Karpas-422 (cell line): ENCODE results near the gene CNPY2. TPM values are rescaled to one million over a fixed set of nuclear protein-coding genes. Genes with fewer than 3 reads are reported as not detected.
A peak's percentile ranks its signal among the peaks of the same experiment; 100 is the strongest.

ENCODE experiments used
- DNase-seq: peaks from one replicate; pipeline ENCODE4 v3.0.0-alpha.2; 2015
- H2AFZ ChIP-seq: fragments of 200-600 bp; sonication (generic); 2 replicates; pipeline ENCODE4 v1.6.1; 2014; ENCODE audit warnings: antibody characterized with exemption, low read length, mixed read lengths
- H3K27ac ChIP-seq: fragments of 200-600 bp; sonication (generic); 2 replicates; pipeline ENCODE4 v1.5.1; 2014; ENCODE audit warnings: mild to moderate bottlenecking, low read length, moderate library complexity
- H3K27me3 ChIP-seq: fragments of 200-600 bp; sonication (generic); 2 replicates; pipeline ENCODE4 v1.6.1; 2014; ENCODE audit warnings: low read length, mixed read lengths
- H3K36me3 ChIP-seq: fragments of 200-600 bp; sonication (generic); 2 replicates; pipeline ENCODE4 v1.6.1; 2014; ENCODE audit warnings: low read length, mixed read lengths; ENCODE audit not compliant: insufficient read depth
- H3K4me1 ChIP-seq: fragments of 200-600 bp; sonication (generic); 2 replicates; pipeline ENCODE4 v1.6.1; 2014; ENCODE audit warnings: mild to moderate bottlenecking, low read length, mixed read lengths
- H3K4me2 ChIP-seq: fragments of 200-600 bp; sonication (generic); 2 replicates; pipeline ENCODE4 v1.6.1; 2014; ENCODE audit warnings: low read length, low read depth, mild to moderate bottlenecking; ENCODE audit not compliant: poor library complexity, severe bottlenecking
- H3K4me3 ChIP-seq: fragments of 200-600 bp; sonication (generic); 2 replicates; pipeline ENCODE4 v1.5.1; 2014; ENCODE audit warnings: mild to moderate bottlenecking, antibody characterized with exemption, low read length, mixed read lengths
- H3K79me2 ChIP-seq: fragments of 200-600 bp; sonication (generic); 2 replicates; pipeline ENCODE4 v1.6.1; 2014; ENCODE audit warnings: mild to moderate bottlenecking, low read length, mixed read lengths
- H3K9ac ChIP-seq: fragments of 200-600 bp; sonication (generic); 2 replicates; pipeline ENCODE4 v1.6.0; 2014; ENCODE audit warnings: low read length
- H3K9me2 ChIP-seq: fragments of 200-600 bp; sonication (generic), shearing (Covaris generic); replicated peaks from 2 replicates; pipeline ENCODE4 v1.6.0; 2014; ENCODE audit warnings: mild to moderate bottlenecking, low read length, moderate library complexity; ENCODE audit not compliant: insufficient read depth
- H3K9me3 ChIP-seq: fragments of 300-700, 200-600 bp; sonication (generic); 2 replicates; pipeline ENCODE4 v1.6.1; 2014; ENCODE audit warnings: low read length, mixed read lengths
- H4K20me1 ChIP-seq: fragments of 200-600 bp; sonication (generic); 2 replicates; pipeline ENCODE4 v1.6.1; 2014; ENCODE audit warnings: mild to moderate bottlenecking, antibody characterized with exemption, low read length, low read depth; ENCODE audit not compliant: insufficient read depth
- total RNA-seq: library from RNA; depleted of rRNA; stranded (reverse); fragments of >200 nt; shearing (Covaris generic); gene quantifications from 2 replicates; pipeline ENCODE4 v1.2.3, GENCODE V29; 2014; ENCODE audit warnings: low replicate concordance

CNPY2 gene
- total RNA-seq, 1 experiment from 2014 or later: 85.1 TPM

- no peaks in the 10 kb centered on the region for H3K27me3 ChIP-seq
- H3K36me3 ChIP-seq: peaks cover 26% of the 10 kb centered on the region; the same call in 1 of the 2 replicates
- H3K4me3 ChIP-seq: no peak overlapping the region
- no peak for DNase-seq
- H3K4me2 ChIP-seq: no peak overlapping the region
- no peak overlapping the region for H3K27ac ChIP-seq
- no peaks in the 10 kb centered on the region for H3K9me3 ChIP-seq
- H3K79me2 ChIP-seq: peaks cover 25% of the 10 kb centered on the region
- H2AFZ ChIP-seq: no peak overlapping the region
- no peaks in the 10 kb centered on the region for H4K20me1 ChIP-seq
- no peak overlapping the region for H3K9ac ChIP-seq
- no peaks in the 10 kb centered on the region for H3K9me2 ChIP-seq
- peaks cover 10% of the 10 kb centered on the region for H3K4me1 ChIP-seq
Observed at GRCh38 chr12:56311003-56311402, 4.8 kb downstream of the CNPY2 start.

GRCh38 chr12:56308714-56309113 is 7.1 kb downstream of the CNPY2 start:
- Histone ChIP-seq H3K36me3 (peaks cover 20% of the 10 kb centered on the region; the same call in 1 of the 2 replicates), H3K4me3 (no peak overlapping the region), H3K9ac (no peak overlapping the region), H3K9me2 (no peaks in the 10 kb centered on the region), H3K4me2 (no peak overlapping the region), H3K4me1 (no peaks in the 10 kb centered on the region), H2AFZ (no peak overlapping the region), H3K9me3 (no peaks in the 10 kb centered on the region), H4K20me1 (no peaks in the 10 kb centered on the region), H3K27ac (no peak overlapping the region), H3K79me2 (0 out of 2 replicates have a peak, but pooled peaks cover 7% of the 10 kb centered on the region), H3K27me3 (no peaks in the 10 kb centered on the region)
- DNase-seq: no peak

- Histone ChIP-seq H3K36me3 (peaks cover 20% of the 10 kb centered on the region; the same call in 1 of the 2 replicates), H3K4me1 (peaks cover 10% of the 10 kb centered on the region), H4K20me1 (no peaks in the 10 kb centered on the region), H3K9me3 (no peaks in the 10 kb centered on the region), H2AFZ (no peak overlapping the region), H3K79me2 (0 out of 2 replicates have a peak, but pooled peaks cover 7% of the 10 kb centered on the region), H3K4me3 (no peak overlapping the region), H3K27me3 (no peaks in the 10 kb centered on the region), H3K9me2 (no peaks in the 10 kb centered on the region), H3K9ac (no peak overlapping the region), H3K27ac (no peak overlapping the region), H3K4me2 (no peak overlapping the region)
- DNase-seq: no peak
Observed at GRCh38 chr12:56307221-56307965, 8.4 kb downstream of the CNPY2 start.

GRCh38 chr12:56304872-56305590 is 10.8 kb downstream of the CNPY2 start:
- Histone ChIP-seq H4K20me1 (no peaks in the 10 kb centered on the region), H3K36me3 (peaks cover 9% of the 10 kb centered on the region; the same call in 1 of the 2 replicates), H2AFZ (no peak overlapping the region), H3K9me3 (no peaks in the 10 kb centered on the region), H3K4me3 (no peak overlapping the region), H3K9ac (no peak overlapping the region), H3K4me2 (no peak overlapping the region), H3K79me2 (peaks cover 14% of the 10 kb centered on the region; the same call in 1 of the 2 replicates), H3K9me2 (no peaks in the 10 kb centered on the region), H3K27me3 (no peaks in the 10 kb centered on the region), H3K27ac (no peak overlapping the region), H3K4me1 (peaks cover 30% of the 10 kb centered on the region)
- DNase-seq: no peak

- Histone ChIP-seq H3K27me3 (no peaks in the 10 kb centered on the region), H3K9me2 (no peaks in the 10 kb centered on the region), H3K27ac (no peak overlapping the region), H4K20me1 (no peaks in the 10 kb centered on the region), H3K4me3 (no peak overlapping the region), H3K79me2 (peaks cover 22% of the 10 kb centered on the region), H3K9me3 (no peaks in the 10 kb centered on the region), H2AFZ (no peak overlapping the region), H3K4me1 (peaks cover 30% of the 10 kb centered on the region), H3K9ac (no peak overlapping the region), H3K4me2 (no peak overlapping the region), H3K36me3 (peaks cover 6% of the 10 kb centered on the region; the same call in 1 of the 2 replicates)
- no peak for DNase-seq
Observed at GRCh38 chr12:56304276-56304675, 11.5 kb downstream of the CNPY2 start.

- H3K4me3 ChIP-seq: peak overlapping the region; percentile 75
- peaks cover 11% of the 10 kb centered on the region; the same call in 1 of the 2 replicates for H3K36me3 ChIP-seq
Observed at GRCh38 chr12:56300644-56301464, 14.9 kb downstream of the CNPY2 start.

GRCh38 chr12:56299853-56300643 is 15.7 kb downstream of the CNPY2 start, which contains the start of gene CS:
TSS of gene CS (minus strand) at chr12:56300330. CDS start at chr12:56300201, 129 bp downstream.
- Histone ChIP-seq H3K27ac (peak within 1 kb of the TSS; percentile 67), H3K27me3 (no peaks in the 10 kb centered on the region), H3K9me2 (no peaks in the 10 kb centered on the region), H3K36me3 (peaks cover 11% of the 10 kb centered on the region; the same call in 1 of the 2 replicates), H4K20me1 (no peaks in the 10 kb centered on the region), H3K4me1 (peaks cover 64% of the 10 kb centered on the region), H3K9ac (peak within 1 kb of the TSS; percentile 84), H3K4me3 (peak within 1 kb of the TSS; percentile 75), H3K9me3 (no peaks in the 10 kb centered on the region), H3K4me2 (peak within 1 kb of the TSS; percentile 98), H3K79me2 (peaks cover 56% of the 10 kb centered on the region), H2AFZ (peak within 1 kb of the TSS; percentile 62)
- DNase-seq: peak; percentile 99

More at GRCh38 chr12:56300644-56301464, 14.9 kb downstream of the CNPY2 start:
- Histone ChIP-seq H2AFZ (peak overlapping the region; percentile 62), H3K79me2 (peaks cover 49% of the 10 kb centered on the region), H3K9me2 (no peaks in the 10 kb centered on the region), H3K4me2 (peak overlapping the region; percentile 98), H3K9ac (peak overlapping the region; percentile 72), H3K27ac (peak overlapping the region; percentile 67), H3K9me3 (no peaks in the 10 kb centered on the region), H4K20me1 (no peaks in the 10 kb centered on the region), H3K4me1 (peaks cover 64% of the 10 kb centered on the region), H3K27me3 (no peaks in the 10 kb centered on the region)
- DNase-seq: peak; percentile 50
